Measurements from ENCODE around the gene CALN1. TPM values are rescaled to one million over a fixed set of nuclear protein-coding genes. Genes with fewer than 3 reads are reported as not detected.

CALN1 gene
- total RNA-seq, 2 experiments from 2014 or later, result 0.32 TPM; not detected in 1

DNA sequence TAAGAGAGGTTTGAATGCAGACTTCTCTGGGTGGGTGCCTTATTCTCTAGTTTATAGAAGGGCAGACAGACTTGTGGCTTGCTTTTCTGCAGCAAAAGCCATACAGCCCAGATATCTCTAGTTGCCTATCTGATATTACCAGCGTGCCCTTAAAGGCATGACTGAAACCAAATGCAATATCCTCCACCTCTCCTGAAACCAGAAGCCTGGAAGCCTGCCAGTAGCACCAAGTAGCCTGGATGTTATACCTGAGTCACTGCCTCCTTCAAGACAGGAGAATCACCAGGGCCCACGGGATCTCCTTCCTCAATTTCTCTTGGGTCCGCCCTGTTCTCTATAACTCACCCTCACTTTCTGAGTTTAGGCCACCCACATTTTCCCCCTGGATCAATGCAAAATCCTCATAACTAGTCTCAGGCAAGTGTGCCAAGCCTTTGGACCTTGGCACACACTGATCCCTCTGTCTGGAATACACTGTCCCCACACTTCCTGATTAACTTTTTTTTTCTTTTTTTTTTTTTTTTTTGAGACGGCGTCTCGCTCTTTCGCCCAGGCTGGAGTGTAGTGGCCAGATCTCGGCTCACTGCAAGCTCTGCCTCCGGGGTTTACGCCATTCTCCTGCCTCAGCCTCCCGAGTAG is 641.8 kb downstream of the CALN1 start:
- peaks cover 2% of the 10 kb centered on the region for H3K9me3 Mint-ChIP-seq
- no peak overlapping the region for H3K27ac Mint-ChIP-seq
- CTCF ChIA-PET, result no interaction called here
- intact Hi-C loops (cut with micrococcal nuclease), result no loop called here
- DNase-seq, result no peak
- H3K27me3 Mint-ChIP-seq (ENCODE audit: low read depth), result no peaks in the 10 kb centered on the region
- no peak overlapping the region for H3K4me3 Mint-ChIP-seq
- no peaks in the 10 kb centered on the region for H3K4me1 Mint-ChIP-seq (ENCODE audit: low read depth)
- H3K36me3 Mint-ChIP-seq (ENCODE audit: low read depth), result no peaks in the 10 kb centered on the region

DNA sequence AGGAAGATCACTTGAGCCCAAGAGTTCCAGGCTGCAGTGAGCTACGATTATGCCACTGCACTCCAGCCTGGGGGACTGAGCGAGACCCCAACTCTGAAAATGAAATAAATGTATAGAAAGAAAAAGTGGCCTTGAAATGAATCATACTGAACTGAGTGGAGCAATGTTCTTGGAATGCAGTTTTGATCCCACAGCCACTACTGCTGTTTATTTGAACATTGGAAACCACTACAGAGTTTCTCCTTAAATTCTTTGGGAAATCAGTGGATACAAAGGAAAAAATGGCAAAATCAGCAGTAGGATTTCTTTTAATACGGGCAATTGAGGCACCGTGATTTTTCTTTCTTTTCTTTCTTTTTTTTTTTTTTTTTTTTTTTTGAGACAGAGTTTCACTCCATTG is 642.8 kb downstream of the CALN1 start:
- no peak for DNase-seq
- no peak overlapping the region for H3K4me3 Mint-ChIP-seq
- CTCF ChIA-PET, result no interaction called here
- no peak overlapping the region for H3K27ac Mint-ChIP-seq
- H3K27me3 Mint-ChIP-seq (ENCODE audit: low read depth), result no peaks in the 10 kb centered on the region
- peaks cover 5% of the 10 kb centered on the region for H3K9me3 Mint-ChIP-seq
- no peaks in the 10 kb centered on the region for H3K4me1 Mint-ChIP-seq (ENCODE audit: low read depth)
- H3K36me3 Mint-ChIP-seq (ENCODE audit: low read depth), result no peaks in the 10 kb centered on the region
- intact Hi-C loops (cut with micrococcal nuclease), result no loop called here

GRCh38 chr7:71768450-71768849 is 643.7 kb downstream of the CALN1 start:
- no peaks in the 10 kb centered on the region for H3K36me3 Mint-ChIP-seq (ENCODE audit: low read depth)
- peaks cover 5% of the 10 kb centered on the region for H3K9me3 Mint-ChIP-seq
- H3K27ac Mint-ChIP-seq, result no peak overlapping the region
- H3K27me3 Mint-ChIP-seq (ENCODE audit: low read depth), result no peaks in the 10 kb centered on the region
- DNase-seq, result no peak
- CTCF ChIA-PET, result no interaction called here
- intact Hi-C loops (cut with micrococcal nuclease), result no loop called here
- H3K4me1 Mint-ChIP-seq (ENCODE audit: low read depth), result no peaks in the 10 kb centered on the region
- no peak overlapping the region for H3K4me3 Mint-ChIP-seq

GRCh38 chr7:71766016-71766415 is 646.1 kb downstream of the CALN1 start:
- CTCF ChIA-PET, result no interaction called here
- no peak overlapping the region for H3K4me3 Mint-ChIP-seq
- no peak overlapping the region for H3K27ac Mint-ChIP-seq
- no peaks in the 10 kb centered on the region for H3K27me3 Mint-ChIP-seq (ENCODE audit: low read depth)
- peaks cover 21% of the 10 kb centered on the region for H3K9me3 Mint-ChIP-seq
- peaks cover 3% of the 10 kb centered on the region for H3K36me3 Mint-ChIP-seq (ENCODE audit: low read depth)
- no peaks in the 10 kb centered on the region for H3K4me1 Mint-ChIP-seq (ENCODE audit: low read depth)
- no peak for DNase-seq
- intact Hi-C loops (cut with micrococcal nuclease), result no loop called here

DNA sequence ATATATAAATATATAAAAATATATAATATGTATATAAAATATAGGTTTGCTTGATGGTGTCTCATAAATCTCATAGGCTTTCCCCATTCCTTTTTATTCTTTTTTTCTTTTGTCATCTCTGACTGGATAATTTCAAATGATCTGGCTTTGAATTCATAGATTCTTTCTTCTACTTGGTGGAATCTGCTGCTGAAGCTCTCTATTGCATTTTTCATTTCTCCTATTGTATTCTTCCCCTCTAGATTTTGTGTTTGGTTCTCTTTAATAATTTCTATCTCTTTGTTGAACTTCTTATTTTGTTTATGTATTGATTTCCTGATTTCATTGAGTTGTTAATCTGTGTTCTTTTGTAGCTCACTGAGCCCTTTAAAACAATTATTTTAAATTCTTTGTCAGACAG is 650.8 kb downstream of the CALN1 start:
- CTCF ChIA-PET, result no interaction called here
- no peaks in the 10 kb centered on the region for H3K4me1 Mint-ChIP-seq (ENCODE audit: low read depth)
- peaks cover 3% of the 10 kb centered on the region for H3K36me3 Mint-ChIP-seq (ENCODE audit: low read depth)
- intact Hi-C loops (cut with micrococcal nuclease), result no loop called here
- no peak overlapping the region for H3K27ac Mint-ChIP-seq
- DNase-seq, result no peak
- H3K27me3 Mint-ChIP-seq (ENCODE audit: low read depth), result no peaks in the 10 kb centered on the region
- no peak overlapping the region for H3K4me3 Mint-ChIP-seq
- peaks cover 29% of the 10 kb centered on the region for H3K9me3 Mint-ChIP-seq

GRCh38 chr7:71754828-71755227 is 657.3 kb downstream of the CALN1 start:
- no peak overlapping the region for H3K4me3 Mint-ChIP-seq
- no peaks in the 10 kb centered on the region for H3K36me3 Mint-ChIP-seq (ENCODE audit: low read depth)
- intact Hi-C loops (cut with micrococcal nuclease), result loop anchor here (5.0 to 10.0 kb wide), 2 partner anchors 737 to 1030 kb away; no protein-coding TSS in a partner anchor
- peaks cover 11% of the 10 kb centered on the region for H3K9me3 Mint-ChIP-seq
- H3K27me3 Mint-ChIP-seq (ENCODE audit: low read depth), result peaks cover 22% of the 10 kb centered on the region
- CTCF ChIA-PET, result no interaction called here
- DNase-seq, result no peak
- no peak overlapping the region for H3K27ac Mint-ChIP-seq
- H3K4me1 Mint-ChIP-seq (ENCODE audit: low read depth), result no peaks in the 10 kb centered on the region

GRCh38 chr7:71753956-71754664 is 658.0 kb downstream of the CALN1 start:
- CTCF ChIA-PET, result no interaction called here
- Mint-ChIP-seq H3K4me3 (no peak overlapping the region), H3K36me3 (ENCODE audit: low read depth) (no peaks in the 10 kb centered on the region), H3K27ac (no peak overlapping the region), H3K4me1 (ENCODE audit: low read depth) (no peaks in the 10 kb centered on the region), H3K9me3 (peaks cover 12% of the 10 kb centered on the region), H3K27me3 (ENCODE audit: low read depth) (peaks cover 25% of the 10 kb centered on the region)
- DNase-seq, result no peak
- intact Hi-C loops (cut with micrococcal nuclease), result loop anchor here (5.0 to 10.0 kb wide), 2 partner anchors 738 to 1031 kb away; no protein-coding TSS in a partner anchor

DNA sequence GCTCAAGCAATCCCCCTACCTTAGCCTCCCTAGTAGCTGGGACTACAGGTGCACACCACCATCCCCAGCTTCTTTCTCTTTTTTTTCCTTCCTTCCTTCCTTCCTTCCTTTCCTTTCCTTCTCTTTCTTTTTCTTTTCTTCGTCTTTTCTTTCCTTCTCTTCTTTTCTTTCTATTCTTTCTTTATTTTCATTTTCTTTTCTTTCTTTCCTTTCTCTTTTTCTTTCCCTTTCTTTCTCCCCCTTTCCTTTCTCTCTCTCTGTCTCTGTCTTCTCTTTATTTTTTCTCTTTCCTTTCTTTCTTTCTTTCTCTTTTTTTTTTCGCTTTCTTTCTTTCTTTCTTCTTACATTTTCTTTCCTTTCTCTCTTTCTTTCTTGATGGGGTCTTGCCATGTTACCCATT is 658.9 kb downstream of the CALN1 start:
- H3K27me3 Mint-ChIP-seq (ENCODE audit: low read depth), result peaks cover 26% of the 10 kb centered on the region
- H3K4me3 Mint-ChIP-seq, result no peak overlapping the region
- intact Hi-C loops (cut with micrococcal nuclease), result loop anchor here (5.0 to 10.0 kb wide), 2 partner anchors 739 to 1032 kb away; no protein-coding TSS in a partner anchor
- CTCF ChIA-PET, result interaction anchor here (1.8 kb wide), 1 partner anchor 741 kb away, joined by 6 read pairs; no protein-coding TSS in a partner anchor
- no peak for DNase-seq
- H3K36me3 Mint-ChIP-seq (ENCODE audit: low read depth), result no peaks in the 10 kb centered on the region
- H3K27ac Mint-ChIP-seq, result no peak overlapping the region
- H3K4me1 Mint-ChIP-seq (ENCODE audit: low read depth), result no peaks in the 10 kb centered on the region
- peaks cover 11% of the 10 kb centered on the region for H3K9me3 Mint-ChIP-seq

- peak; percentile 60 for DNase-seq
- intact Hi-C loops (cut with micrococcal nuclease), result loop anchor here (5.0 to 10.0 kb wide), 2 partner anchors 740 to 1032 kb away; no protein-coding TSS in a partner anchor
- H3K27ac Mint-ChIP-seq, result no peak overlapping the region
- peaks cover 8% of the 10 kb centered on the region for H3K9me3 Mint-ChIP-seq
- H3K4me3 Mint-ChIP-seq, result no peak overlapping the region
- CTCF ChIA-PET, result interaction anchor here (0.6 to 1.8 kb wide), 4 partner anchors 126 to 742 kb away, joined by 3 to 6 read pairs (median 4); no protein-coding TSS in a partner anchor
- no peaks in the 10 kb centered on the region for H3K36me3 Mint-ChIP-seq (ENCODE audit: low read depth)
- peaks cover 26% of the 10 kb centered on the region for H3K27me3 Mint-ChIP-seq (ENCODE audit: low read depth)
- H3K4me1 Mint-ChIP-seq (ENCODE audit: low read depth), result no peaks in the 10 kb centered on the region
These were observed 659.8 kb downstream of the CALN1 start for GRCh38 chr7:71752171-71752935.

DNA sequence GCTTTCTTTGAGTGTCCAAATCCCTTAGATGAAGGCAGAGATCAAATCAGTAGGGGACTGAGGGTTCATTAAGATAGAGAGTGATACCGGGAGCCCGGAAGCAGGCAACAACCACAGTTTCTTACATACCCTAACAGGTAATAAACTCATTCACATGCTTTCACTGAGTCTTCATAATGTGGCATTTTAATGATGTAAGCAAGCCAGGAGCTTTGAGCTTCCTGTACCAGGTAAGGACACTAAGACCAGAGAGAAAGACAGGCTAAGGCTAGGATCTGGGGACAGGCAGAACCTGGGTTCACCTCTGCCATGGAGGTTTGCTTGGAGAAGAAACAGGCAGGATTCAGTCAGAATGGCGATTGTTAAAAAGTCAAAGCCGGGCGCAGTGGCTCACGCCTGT is 661.8 kb downstream of the CALN1 start:
- Mint-ChIP-seq H3K27me3 (ENCODE audit: low read depth) (peaks cover 26% of the 10 kb centered on the region), H3K27ac (no peak overlapping the region), H3K9me3 (peaks cover 2% of the 10 kb centered on the region), H3K36me3 (ENCODE audit: low read depth) (no peaks in the 10 kb centered on the region), H3K4me3 (no peak overlapping the region), H3K4me1 (ENCODE audit: low read depth) (no peaks in the 10 kb centered on the region)
- no peak for DNase-seq
- CTCF ChIA-PET, result no interaction called here
- intact Hi-C loops (cut with micrococcal nuclease), result loop anchor here (5.0 to 10.0 kb wide), 2 partner anchors 742 to 1035 kb away; no protein-coding TSS in a partner anchor

GRCh38 chr7:71746006-71746405 is 666.1 kb downstream of the CALN1 start:
- Mint-ChIP-seq H3K4me1 (ENCODE audit: low read depth) (no peaks in the 10 kb centered on the region), H3K27me3 (ENCODE audit: low read depth) (peaks cover 6% of the 10 kb centered on the region), H3K27ac (no peak overlapping the region), H3K36me3 (ENCODE audit: low read depth) (no peaks in the 10 kb centered on the region), H3K4me3 (no peak overlapping the region), H3K9me3 (peaks cover 5% of the 10 kb centered on the region)
- CTCF ChIA-PET, result no interaction called here
- intact Hi-C loops (cut with micrococcal nuclease), result no loop called here
- no peak for DNase-seq

- Mint-ChIP-seq H3K27ac (no peak overlapping the region), H3K36me3 (ENCODE audit: low read depth) (no peaks in the 10 kb centered on the region), H3K4me3 (no peak overlapping the region), H3K9me3 (peaks cover 3% of the 10 kb centered on the region), H3K4me1 (ENCODE audit: low read depth) (no peaks in the 10 kb centered on the region), H3K27me3 (ENCODE audit: low read depth) (no peaks in the 10 kb centered on the region)
- DNase-seq, result no peak
- CTCF ChIA-PET, result no interaction called here
- intact Hi-C loops (cut with micrococcal nuclease), result no loop called here
These were observed 672.0 kb downstream of the CALN1 start for GRCh38 chr7:71740174-71740560.
